Spleen (tissue), 11 donors: ENCODE measurements around the gene KIF5C. TPM values are rescaled to one million over a fixed set of nuclear protein-coding genes. Genes with fewer than 3 reads are reported as not detected.

Experiments used
- DNase-seq: peaks from one replicate; pipeline ENCODE4 v3.0.0-alpha.2; 2020
- H3K27ac ChIP-seq, 8 donors: fragments of 200-600 bp; sonication (generic) in 7 of 8; 1 replicate in 4 of 8; 2 replicates in 4 of 8; pipeline versions ENCODE4 v1.5.0 to v1.8.0; 2016 to 2021; ENCODE audit warnings: inconsistent platforms in 4 of 8, mild to moderate bottlenecking in 4 of 8, moderate library complexity in 1 of 8
- H3K27me3 ChIP-seq, 7 donors: fragments of 200-600 bp; sonication (generic) in 6 of 7; replicated peaks in 1 of 7; 1 replicate in 4 of 7; 2 replicates in 3 of 7; pipeline versions ENCODE4 v1.5.0 to v1.8.0; 2016 to 2021; ENCODE audit warnings: inconsistent platforms in 3 of 7, mild to moderate bottlenecking in 1 of 7
- H3K36me3 ChIP-seq, 6 donors: fragments of 200-600 bp; sonication (generic) in 5 of 6; 1 replicate in 4 of 6; 2 replicates in 2 of 6; pipeline versions ENCODE4 v1.5.0 to v1.8.0; 2016 to 2021; ENCODE audit warnings: inconsistent platforms in 2 of 6
- H3K4me1 ChIP-seq, 6 donors: fragments of 200-600 bp; sonication (generic) in 5 of 6; 1 replicate in 3 of 6; 2 replicates in 3 of 6; pipeline versions ENCODE4 v1.5.0 to v1.8.0; 2016 to 2021; ENCODE audit warnings: inconsistent platforms in 3 of 6
- H3K4me3 ChIP-seq, 8 donors: fragments of 200-600 bp; sonication (generic) in 7 of 8; 1 replicate in 4 of 8; 2 replicates in 4 of 8; pipeline versions ENCODE4 v1.5.0 to v1.8.0; 2016 to 2021; ENCODE audit warnings: inconsistent platforms in 4 of 8, mild to moderate bottlenecking in 4 of 8, moderate library complexity in 2 of 8
- H3K9me3 ChIP-seq, 8 donors: fragments of 200-600 bp; sonication (generic) in 7 of 8; 1 replicate in 4 of 8; 2 replicates in 4 of 8; pipeline versions ENCODE4 v1.5.0 to v1.8.0; 2016 to 2021; ENCODE audit warnings: inconsistent platforms in 4 of 8
- CTCF ChIP-seq, 11 experiments: fragments of 200-600 bp in 7 of 11; fragments of 450-650 bp in 4 of 11; sonication (generic) in 4 of 11; IDR thresholded peaks in 8 of 11; conservative IDR thresholded peaks in 3 of 11; 1 replicate in 7 of 11; 2 replicates in 4 of 11; pipeline versions ENCODE4 v1.4.0 to v1.8.0; 2016 to 2021; ENCODE audit warnings: antibody characterized with exemption in 11 of 11, inconsistent platforms in 4 of 11, mild to moderate bottlenecking in 1 of 11
- POLR2A ChIP-seq, 3 donors: fragments of 450-650 bp; IDR thresholded peaks; one replicate each; pipeline ENCODE4 v1.5.1; 2017; ENCODE audit warnings: antibody characterized with exemption in 3 of 3, mild to moderate bottlenecking in 1 of 3
- POLR2AphosphoS5 ChIP-seq, 3 donors: sonication (generic); formaldehyde crosslinking; IDR thresholded peaks; one replicate each; pipeline ENCODE4 v1.5.1; 2017; ENCODE audit warnings: antibody characterized with exemption in 3 of 3
- WGBS, 5 donors: extraction: QIAGEN DNeasy Blood & Tissue Kit in 3 of 5; methylation state at CpG; one replicate each; pipeline versions ENCODE4 v1.1.5 to v1.1.7; 2013 to 2018; 5-methylcytosine and 5-hydroxymethylcytosine counted together
- intact Hi-C: fragments of 100-400 bp; cut with DNase I; formaldehyde crosslinking; loops from one replicate; pipeline ENCODE4 v1.15.0; 2023; ENCODE audit warnings: low total_unique reads
- polyA plus RNA-seq, 3 donors: library from polyadenylated mRNA; stranded (reverse); fragments of 200-250 nt; gene quantifications; one replicate each; pipeline ENCODE4 v1.2.1, GENCODE V29; 2013
- total RNA-seq, 7 donors: library from RNA; depleted of rRNA in 3 of 7; stranded (reverse); fragments of >200 nt in 3 of 7; fragmentation: NEBNext Ultra II Directional in 4 of 7; extraction: Animal tissue kit (Norgen Biotek cat#: 25700) in 4 of 7; gene quantifications; one replicate each; pipeline versions ENCODE4 v1.1.0 to v1.2.1, GENCODE V29; 2016 to 2021
- donor health status: healthy with polysubstance abuse.
- donor health status: DM: no; HTN: no; CAD: no; lungs with moderate emphysema.
- donor health status: DM: no; HTN: no; CAD: no.
- donor health status: Bipolar disorder and iron deficiency.
- donor health status: healthy.
- donor health status: DM: no; HTN: no; CAD: no.
- donor health status: DM: yes; HTN: yes; CAD: no.

The KIF5C gene
- total and polyA plus RNA-seq, 10 donors, result 0.61 to 8.3 (median 4.3) TPM

GRCh38 chr2:148903979-148904378 lies 29.0 kb downstream of the KIF5C start:
- no peaks in the 10 kb centered on the region for H3K27me3 ChIP-seq
- intact Hi-C loops, result no loop called here
- peaks cover 0 to 9% (median 0%) of the 10 kb centered on the region in 8 donors for H3K9me3 ChIP-seq
- no peak for DNase-seq
- H3K4me3 ChIP-seq, result no peak overlapping the region
- no peak overlapping the region for H3K27ac ChIP-seq
- no peak for TF ChIP-seq POLR2A (IDR thresholded peaks at IDR 0.05)
- no peak for TF ChIP-seq POLR2AphosphoS5 (IDR thresholded peaks at IDR 0.05)
- no peak for TF ChIP-seq CTCF (IDR thresholded peaks at IDR 0.05 in 8 of 11, conservative IDR thresholded peaks at IDR 0.05 in 3 of 11)
- WGBS, 5 donors, result 66 to 82% (median 71%) methylated on average over 4 of the region's 4 CpGs
- no peaks in the 10 kb centered on the region for H3K36me3 ChIP-seq
- peaks cover 0 to 9% (median 0%) of the 10 kb centered on the region in 6 donors for H3K4me1 ChIP-seq

GRCh38 chr2:148906124-148906523 lies 31.1 kb downstream of the KIF5C start:
- no peaks in the 10 kb centered on the region for H3K36me3 ChIP-seq
- no peaks in the 10 kb centered on the region for H3K27me3 ChIP-seq
- intact Hi-C loops, result no loop called here
- no peak for DNase-seq
- H3K4me3 ChIP-seq, result no peak overlapping the region
- peaks cover 0 to 7% (median 0%) of the 10 kb centered on the region in 6 donors for H3K4me1 ChIP-seq
- TF ChIP-seq CTCF (IDR thresholded peaks at IDR 0.05 in 8 of 11, conservative IDR thresholded peaks at IDR 0.05 in 3 of 11) (no peak), POLR2A (IDR thresholded peaks at IDR 0.05) (no peak), POLR2AphosphoS5 (IDR thresholded peaks at IDR 0.05) (no peak)
- 72 to 94% (median 91%) methylated on average over 4 of the region's 4 CpGs for WGBS, 5 donors
- no peak overlapping the region for H3K27ac ChIP-seq
- peaks cover 0 to 9% (median 0%) of the 10 kb centered on the region in 8 donors for H3K9me3 ChIP-seq

GRCh38 chr2:148907085-148907785 lies 32.2 kb downstream of the KIF5C start:
- no peaks in the 10 kb centered on the region for H3K36me3 ChIP-seq
- WGBS, 5 donors, result 78 to 91% (median 85%) methylated on average over 5 of the region's 5 CpGs
- no peak overlapping the region for H3K4me3 ChIP-seq
- H3K27ac ChIP-seq, result no peak overlapping the region
- no peaks in the 10 kb centered on the region for H3K27me3 ChIP-seq
- intact Hi-C loops, result no loop called here
- no peak for DNase-seq
- peaks cover 0 to 9% (median 0%) of the 10 kb centered on the region in 8 donors for H3K9me3 ChIP-seq
- no peak for TF ChIP-seq POLR2A (IDR thresholded peaks at IDR 0.05)
- TF ChIP-seq POLR2AphosphoS5 (IDR thresholded peaks at IDR 0.05), result no peak
- no peak for TF ChIP-seq CTCF (IDR thresholded peaks at IDR 0.05 in 8 of 11, conservative IDR thresholded peaks at IDR 0.05 in 3 of 11)
- H3K4me1 ChIP-seq, result no peaks in the 10 kb centered on the region

DNA sequence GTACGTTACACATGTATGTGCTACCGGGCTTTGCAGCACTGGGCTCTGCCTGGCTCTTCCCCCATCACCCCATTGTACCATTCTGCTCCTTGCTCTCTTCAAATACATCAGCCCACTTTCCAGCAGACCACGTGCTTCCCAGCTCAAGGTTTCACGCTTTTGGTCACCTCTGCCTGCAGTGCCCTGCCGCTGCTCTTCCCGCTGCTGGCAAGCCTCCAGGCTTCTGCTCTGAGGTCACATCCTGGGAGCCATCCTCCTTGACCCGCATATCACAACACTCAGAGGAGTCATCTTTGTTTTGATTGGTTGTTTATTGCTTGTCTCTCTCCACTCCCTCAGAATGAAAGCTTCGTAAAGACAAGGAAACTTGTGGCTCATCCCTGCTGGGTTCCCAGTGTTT lies 34.1 kb downstream of the KIF5C start:
- no peak for DNase-seq
- no peak overlapping the region for H3K4me3 ChIP-seq
- TF ChIP-seq POLR2AphosphoS5 (IDR thresholded peaks at IDR 0.05) (no peak), CTCF (IDR thresholded peaks at IDR 0.05 in 8 of 11, conservative IDR thresholded peaks at IDR 0.05 in 3 of 11) (no peak), POLR2A (IDR thresholded peaks at IDR 0.05) (no peak)
- no peak overlapping the region for H3K27ac ChIP-seq
- no peaks in the 10 kb centered on the region for H3K27me3 ChIP-seq
- intact Hi-C loops, result no loop called here
- 62 to 80% (median 64%) methylated on average over 8 of the region's 8 CpGs for WGBS, 5 donors
- H3K9me3 ChIP-seq, result peaks cover 0 to 9% (median 0%) of the 10 kb centered on the region in 8 donors
- no peaks in the 10 kb centered on the region for H3K36me3 ChIP-seq
- no peaks in the 10 kb centered on the region for H3K4me1 ChIP-seq
